Ovary (tissue), 9 donors: ENCODE data around the gene VSIG10L2. TPM values are rescaled to one million over a fixed set of nuclear protein-coding genes. Genes with fewer than 3 reads are reported as not detected.

Experiments
- DNase-seq, 5 donors: peaks; one replicate each; pipeline ENCODE4 v3.0.0-alpha.2; 2019 to 2020
- H3K27ac ChIP-seq, 2 donors: fragments of 200-600 bp; one replicate each; pipeline versions ENCODE4 v1.5.1 to v1.8.0; 2019 to 2022
- H3K27me3 ChIP-seq: fragments of 200-600 bp; one replicate; pipeline ENCODE4 v1.8.0; 2022
- H3K36me3 ChIP-seq: fragments of 200-600 bp; sonication (generic); one replicate; pipeline ENCODE4 v1.5.1; 2019
- H3K4me1 ChIP-seq: one replicate; pipeline ENCODE4 v1.8.1; 2013; ENCODE audit warnings: mild to moderate bottlenecking, moderate library complexity; ENCODE audit not compliant: insufficient read depth
- H3K4me3 ChIP-seq: fragments of 200-600 bp; sonication (generic); one replicate; pipeline ENCODE4 v1.5.1; 2017
- H3K9me3 ChIP-seq, 2 donors: fragments of 200-600 bp in 1 of 2; sonication (generic) in 1 of 2; one replicate each; pipeline versions ENCODE4 v1.5.1 to v1.8.1; 2013 to 2019; ENCODE audit warnings: mild to moderate bottlenecking in 1 of 2, moderate library complexity in 1 of 2
- EP300 ChIP-seq: sonication (generic); formaldehyde crosslinking; IDR thresholded peaks from one replicate; pipeline ENCODE4 v1.6.1; 2017; ENCODE audit warnings: antibody characterized with exemption
- POLR2A ChIP-seq: fragments of 450-650 bp; IDR thresholded peaks from one replicate; pipeline ENCODE4 v1.6.1; 2017; ENCODE audit warnings: antibody characterized with exemption, mild to moderate bottlenecking, moderate library complexity
- WGBS, 3 donors: extraction: QIAGEN DNeasy Blood & Tissue Kit in 1 of 3; methylation state at CpG; one replicate each; pipeline versions ENCODE4 v1.1.5 to v1.1.7; 2013 to 2017; 5-methylcytosine and 5-hydroxymethylcytosine counted together
- intact Hi-C, 4 donors: fragments of 100-400 bp; cut with DNase I; formaldehyde crosslinking; loops; one replicate each; pipeline versions ENCODE4 v1.11.0 to v1.15.1; 2022 to 2023
- polyA plus RNA-seq, 2 donors: library from polyadenylated mRNA; stranded (reverse); fragments of 200-250 nt in 1 of 2; fragments of 350-450 nt in 1 of 2; fragmentation: Illumina TruSeq in 1 of 2; extraction: RNeasy Lipid Tissue Mini Kit (QIAGEN cat#74804) in 1 of 2; gene quantifications; one replicate each; pipeline ENCODE4 v1.2.3, GENCODE V29; 2013 to 2014
- total RNA-seq, 7 donors: library from RNA; depleted of rRNA in 2 of 7; stranded (reverse); fragments of >200 nt in 2 of 7; fragmentation: NEBNext Ultra II Directional in 3 of 7; extraction: Animal tissue kit (Norgen Biotek cat#: 25700) in 3 of 7; gene quantifications; one replicate each; pipeline versions ENCODE4 v1.1.0 to v1.2.4, GENCODE V29; 2016 to 2023
- TF ChIP-seq, protein P1 (sequence below), 3 donors: fragments of 450-650 bp in 2 of 3; fragments of 200-600 bp in 1 of 3; IDR thresholded peaks; one replicate each; pipeline versions ENCODE4 v1.5.1 to v1.8.0; 2016 to 2022; ENCODE audit warnings: antibody characterized with exemption in 3 of 3, mild to moderate bottlenecking in 1 of 3
- donor health status: DM: no; HTN: no; CAD: no; lungs with moderate emphysema.
- donor health status: DM: no; HTN: no; CAD: no.
- donor health status: Bipolar disorder and iron deficiency.
- donor health status: DM: yes; HTN: yes; CAD: no.
- donor health status: DM: no; HTN: no; CAD: no.
- donor health status: DM: yes; HTN: yes; CAD: no.

The VSIG10L2 gene
- total and polyA plus RNA-seq, 9 donors, result 0.08 to 3.3 (median 0.57) TPM

DNA sequence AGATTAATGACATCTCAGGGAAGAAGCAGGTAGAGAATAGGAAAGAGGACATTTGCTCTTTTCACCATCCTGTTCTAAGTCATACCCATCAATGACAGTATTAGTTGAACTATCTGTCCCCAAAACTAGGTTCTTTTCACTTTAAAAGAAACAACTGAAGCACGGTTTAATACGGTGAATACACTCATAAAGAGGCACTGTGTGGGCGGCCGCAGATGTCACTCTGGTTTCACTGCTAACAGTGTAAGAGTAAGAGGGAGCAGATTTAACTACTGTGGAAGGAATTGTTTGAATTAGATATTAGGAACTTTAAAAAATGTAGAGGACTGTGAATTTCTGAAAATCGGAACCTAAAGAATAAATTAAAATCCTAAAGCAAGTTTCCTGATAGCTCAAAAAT lies 49.5 kb downstream of the VSIG10L2 start:
- Histone ChIP-seq H3K4me3 (no peak overlapping the region), H3K36me3 (no peaks in the 10 kb centered on the region), H3K27me3 (no peaks in the 10 kb centered on the region), H3K9me3 (no peaks in the 10 kb centered on the region), H3K27ac (no peak overlapping the region), H3K4me1 (no peaks in the 10 kb centered on the region)
- 74 to 81% (median 80%) methylated on average over 5 of the region's 5 CpGs for WGBS, 3 donors
- DNase-seq, result no peak
- intact Hi-C loops, result loop anchor here in 1 of 4 donors (10.0 kb wide), 1 partner anchor 59 kb away; no protein-coding TSS in a partner anchor
- TF ChIP-seq, protein P1, sequence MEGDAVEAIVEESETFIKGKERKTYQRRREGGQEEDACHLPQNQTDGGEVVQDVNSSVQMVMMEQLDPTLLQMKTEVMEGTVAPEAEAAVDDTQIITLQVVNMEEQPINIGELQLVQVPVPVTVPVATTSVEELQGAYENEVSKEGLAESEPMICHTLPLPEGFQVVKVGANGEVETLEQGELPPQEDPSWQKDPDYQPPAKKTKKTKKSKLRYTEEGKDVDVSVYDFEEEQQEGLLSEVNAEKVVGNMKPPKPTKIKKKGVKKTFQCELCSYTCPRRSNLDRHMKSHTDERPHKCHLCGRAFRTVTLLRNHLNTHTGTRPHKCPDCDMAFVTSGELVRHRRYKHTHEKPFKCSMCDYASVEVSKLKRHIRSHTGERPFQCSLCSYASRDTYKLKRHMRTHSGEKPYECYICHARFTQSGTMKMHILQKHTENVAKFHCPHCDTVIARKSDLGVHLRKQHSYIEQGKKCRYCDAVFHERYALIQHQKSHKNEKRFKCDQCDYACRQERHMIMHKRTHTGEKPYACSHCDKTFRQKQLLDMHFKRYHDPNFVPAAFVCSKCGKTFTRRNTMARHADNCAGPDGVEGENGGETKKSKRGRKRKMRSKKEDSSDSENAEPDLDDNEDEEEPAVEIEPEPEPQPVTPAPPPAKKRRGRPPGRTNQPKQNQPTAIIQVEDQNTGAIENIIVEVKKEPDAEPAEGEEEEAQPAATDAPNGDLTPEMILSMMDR (IDR thresholded peaks at IDR 0.05), result no peak
- TF ChIP-seq POLR2A (no peak), EP300 (no peak)

DNA sequence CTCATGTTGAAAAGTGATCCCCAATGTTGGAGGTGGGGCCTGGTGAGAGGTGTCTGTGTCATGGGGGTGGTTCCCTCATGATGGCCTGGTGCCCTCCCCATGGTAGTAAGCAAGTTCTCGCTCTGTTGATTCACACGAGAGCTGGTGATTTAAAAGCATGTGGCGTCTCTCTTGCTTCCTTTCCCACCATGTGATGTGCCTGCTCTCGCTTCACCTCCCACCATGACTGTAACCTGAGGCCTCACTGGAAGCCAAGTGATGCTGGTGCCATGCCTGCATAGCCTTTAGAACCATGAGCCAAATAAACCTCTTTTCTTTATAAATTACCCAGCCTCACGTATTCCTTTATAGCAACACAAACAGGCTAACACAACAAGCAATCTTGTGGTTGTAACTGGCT lies 52.4 kb downstream of the VSIG10L2 start:
- TF ChIP-seq, protein P1 (IDR thresholded peaks at IDR 0.05), result no peak
- no peak for TF ChIP-seq POLR2A
- TF ChIP-seq EP300, result no peak
- 93 to 97% (median 95%) methylated on average over 5 of the region's 5 CpGs for WGBS, 3 donors
- Histone ChIP-seq H3K27me3 (no peaks in the 10 kb centered on the region), H3K36me3 (no peaks in the 10 kb centered on the region), H3K4me3 (no peak overlapping the region), H3K4me1 (no peaks in the 10 kb centered on the region), H3K9me3 (no peaks in the 10 kb centered on the region), H3K27ac (no peak overlapping the region)
- intact Hi-C loops, result loop anchor here in 1 of 4 donors (10.0 kb wide), 1 partner anchor 57 kb away; no protein-coding TSS in a partner anchor
- DNase-seq, result no peak

DNA sequence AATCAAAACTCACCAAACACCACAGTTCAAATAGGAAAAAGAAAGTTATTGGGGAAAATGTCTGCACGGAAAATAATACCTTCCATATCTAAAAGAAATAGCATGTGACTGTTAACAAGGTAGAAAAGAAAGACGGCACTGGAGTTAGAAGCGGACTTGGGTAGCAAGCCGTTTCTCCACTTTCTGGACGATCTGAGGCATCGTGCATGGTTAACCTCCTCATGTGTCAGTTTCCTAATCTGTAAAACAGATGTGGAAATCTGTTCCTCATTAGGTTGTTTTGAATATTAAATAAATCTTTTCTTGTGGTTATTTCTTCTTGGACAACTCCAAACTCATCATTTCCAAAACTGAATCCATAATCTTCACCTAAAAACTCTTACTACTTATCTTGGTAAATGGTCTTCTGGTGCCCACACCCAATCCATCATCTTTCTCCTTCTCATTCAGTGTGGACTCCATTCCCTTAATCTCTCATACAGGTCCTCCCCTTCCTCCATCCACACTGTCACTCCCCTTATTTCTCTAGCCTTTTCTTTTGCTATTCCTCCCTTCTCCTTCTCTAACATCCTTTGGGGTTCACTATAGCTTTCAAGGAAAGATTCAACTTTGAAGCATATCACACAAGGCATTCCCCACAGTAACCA lies 53.5 kb downstream of the VSIG10L2 start:
- WGBS, 3 donors, result 37 to 43% (median 38%) methylated on average over 6 of the region's 6 CpGs
- DNase-seq, result no peak
- TF ChIP-seq, protein P1 (IDR thresholded peaks at IDR 0.05), result no peak
- TF ChIP-seq POLR2A (no peak), EP300 (no peak)
- intact Hi-C loops, result loop anchor here in 1 of 4 donors (10.0 kb wide), 1 partner anchor 55 kb away; no protein-coding TSS in a partner anchor
- no peaks in the 10 kb centered on the region for H3K27me3 ChIP-seq
- no peak overlapping the region for H3K27ac ChIP-seq
- no peaks in the 10 kb centered on the region for H3K36me3 ChIP-seq
- H3K9me3 ChIP-seq, result no peaks in the 10 kb centered on the region
- H3K4me3 ChIP-seq, result no peak overlapping the region
- H3K4me1 ChIP-seq, result no peaks in the 10 kb centered on the region

DNA sequence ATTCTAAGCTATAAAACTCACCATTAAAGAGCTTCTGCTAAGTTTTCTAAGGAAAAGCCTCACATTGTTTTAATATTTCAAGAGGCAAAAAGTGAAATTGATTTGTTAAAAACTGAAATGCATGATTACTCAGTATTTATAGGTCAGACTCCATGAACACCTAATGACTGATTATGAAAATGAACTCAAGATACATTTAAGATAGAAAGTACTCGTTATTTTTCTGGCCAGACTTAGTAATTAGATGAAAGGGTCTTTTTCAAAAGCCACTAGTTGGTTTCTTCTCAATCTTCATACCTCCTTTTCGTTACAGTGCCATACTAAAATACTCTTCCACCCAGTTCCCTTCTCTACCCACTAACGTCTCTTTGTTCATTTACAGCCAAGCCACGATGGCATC lies 56.3 kb downstream of the VSIG10L2 start:
- H3K4me1 ChIP-seq, result peaks cover 2% of the 10 kb centered on the region
- no peaks in the 10 kb centered on the region for H3K36me3 ChIP-seq
- intact Hi-C loops, result no loop called here
- TF ChIP-seq POLR2A, result no peak
- TF ChIP-seq, protein P1 (IDR thresholded peaks at IDR 0.05), result no peak
- no peak for TF ChIP-seq EP300
- H3K4me3 ChIP-seq, result no peak overlapping the region
- no peaks in the 10 kb centered on the region for H3K9me3 ChIP-seq
- no peak for DNase-seq
- no peaks in the 10 kb centered on the region for H3K27me3 ChIP-seq
- no peak overlapping the region for H3K27ac ChIP-seq
- 84 to 90% (median 88%) methylated on average over 4 of the region's 4 CpGs for WGBS, 3 donors

Other genes starting within 250 kb of the VSIG10L2 start
- gene PATE1, start 199.8 kb upstream of the VSIG10L2 start, total RNA-seq, result not detected
- under 1 TPM in 1 of 2 donors, not detected in 1; 0.30 TPM for gene PATE1, start 199.8 kb upstream of the VSIG10L2 start, polyA plus RNA-seq
- gene PATE2, start 167.2 kb upstream of the VSIG10L2 start, total RNA-seq, result under 1 TPM in 1 of 7 donors, not detected in 6; 0.12 TPM
- gene PATE2, start 167.2 kb upstream of the VSIG10L2 start, polyA plus RNA-seq, result under 1 TPM in 1 of 2 donors, not detected in 1; 0.10 TPM
- not detected for gene PATE3, start 157.9 kb upstream of the VSIG10L2 start, total RNA-seq
- gene PATE3, start 157.9 kb upstream of the VSIG10L2 start, polyA plus RNA-seq, result not detected
- gene PATE4, start 112.7 kb upstream of the VSIG10L2 start, total RNA-seq, result not detected
- not detected for gene PATE4, start 112.7 kb upstream of the VSIG10L2 start, polyA plus RNA-seq
- 1 to 10 TPM; 2.2 to 5.5 (median 4.5) TPM for gene HYLS1, start 58.4 kb upstream of the VSIG10L2 start, total RNA-seq
- gene HYLS1, start 58.4 kb upstream of the VSIG10L2 start, polyA plus RNA-seq, result 1 to 10 TPM; 3.0 to 8.8 TPM
- gene PUS3, start 42.8 kb upstream of the VSIG10L2 start, total RNA-seq, result 10 to 100 TPM in 2 of 7 donors, 1 to 10 TPM in 5; 3.8 to 13.1 (median 8.9) TPM
- gene PUS3, start 42.8 kb upstream of the VSIG10L2 start, polyA plus RNA-seq, result 10 to 100 TPM in 1 of 2 donors, 1 to 10 TPM in 1; 6.4 to 16.7 TPM
- under 1 TPM in 6 of 7 donors, not detected in 1; 0.23 to 0.92 (median 0.56) TPM for gene DDX25, start 41.5 kb upstream of the VSIG10L2 start, total RNA-seq
- under 1 TPM; 0.51 to 0.88 TPM for gene DDX25, start 41.5 kb upstream of the VSIG10L2 start, polyA plus RNA-seq
- gene CDON, start 116.8 kb downstream of the VSIG10L2 start, total RNA-seq, result 100 to 1,000 TPM in 5 of 7 donors, 10 to 100 TPM in 2; 46.3 to 211 (median 137) TPM
- gene CDON, start 116.8 kb downstream of the VSIG10L2 start, polyA plus RNA-seq, result 10 to 100 TPM; 15.0 to 42.7 TPM